Measurements from ENCODE around the gene SLC41A3.
"Not testable (repeated sequence)": the region's sequence is repeated elsewhere in the genome, so short reads cannot be mapped to it uniquely, and the experiment has no call there.

The SLC41A3 gene

GRCh38 chr3:126025116-126025729 is 58.7 kb downstream of the SLC41A3 start:
- no peak for DNase-seq

- no peak for DNase-seq
These were observed 59.7 kb downstream of the SLC41A3 start for GRCh38 chr3:126024049-126024854.

- no peak for DNase-seq
These were observed 60.5 kb downstream of the SLC41A3 start for GRCh38 chr3:126023390-126023789.

- DNase-seq, result peak in 1 of 3 experiments; percentile 2
These were observed 61.1 kb downstream of the SLC41A3 start for GRCh38 chr3:126022741-126023359.

- DNase-seq, result no peak
These were observed 62.2 kb downstream of the SLC41A3 start for GRCh38 chr3:126021702-126022101.

- DNase-seq, result no peak
These were observed 62.7 kb downstream of the SLC41A3 start for GRCh38 chr3:126021224-126021623.

- no peak for DNase-seq
These were observed 64.2 kb downstream of the SLC41A3 start for GRCh38 chr3:126019683-126020082.

GRCh38 chr3:126018995-126019394 is 64.9 kb downstream of the SLC41A3 start:
- DNase-seq, result no peak

- no peak for DNase-seq
These were observed 65.4 kb downstream of the SLC41A3 start for GRCh38 chr3:126018545-126018944.

- DNase-seq, result no peak
These were observed 66.6 kb downstream of the SLC41A3 start for GRCh38 chr3:126017362-126017761.

- DNase-seq, result no peak
These were observed 67.3 kb downstream of the SLC41A3 start for GRCh38 chr3:126016616-126017015.

- no peak for DNase-seq
These were observed 68.8 kb downstream of the SLC41A3 start for GRCh38 chr3:126015075-126015474.

- no peak for DNase-seq
These were observed 69.7 kb downstream of the SLC41A3 start for GRCh38 chr3:126014252-126014651.

GRCh38 chr3:126013751-126014156 is 70.2 kb downstream of the SLC41A3 start:
- no peak for DNase-seq

- no peak for DNase-seq
These were observed 74.7 kb downstream of the SLC41A3 start for GRCh38 chr3:126009181-126009580.

- DNase-seq, result no peak
These were observed 75.7 kb downstream of the SLC41A3 start for GRCh38 chr3:126008219-126008618.

- no peak for DNase-seq
These were observed 78.0 kb downstream of the SLC41A3 start for GRCh38 chr3:126005951-126006350.

- DNase-seq, result no peak
These were observed 79.2 kb downstream of the SLC41A3 start for GRCh38 chr3:126004692-126005091.

GRCh38 chr3:126004217-126004616 is 79.7 kb downstream of the SLC41A3 start:
- DNase-seq, result no peak

- no peak for DNase-seq
These were observed 80.3 kb downstream of the SLC41A3 start for GRCh38 chr3:126003447-126004190.

- DNase-seq, result no peak
These were observed 81.7 kb downstream of the SLC41A3 start for GRCh38 chr3:126002189-126002588.

GRCh38 chr3:125996751-125997150 is 87.2 kb downstream of the SLC41A3 start:
- DNase-seq, result not testable (repeated sequence)

GRCh38 chr3:125990253-125990970 is 93.5 kb downstream of the SLC41A3 start:
- DNase-seq, result peak in 2 of 3 experiments; percentile 60 to 77

Measured in NCI-H1417 (cell line).